Measurements from ENCODE around the gene RNPC3.
"Not testable (repeated sequence)": the region's sequence is repeated elsewhere in the genome, so short reads cannot be mapped to it uniquely, and the experiment has no call there.

DNA sequence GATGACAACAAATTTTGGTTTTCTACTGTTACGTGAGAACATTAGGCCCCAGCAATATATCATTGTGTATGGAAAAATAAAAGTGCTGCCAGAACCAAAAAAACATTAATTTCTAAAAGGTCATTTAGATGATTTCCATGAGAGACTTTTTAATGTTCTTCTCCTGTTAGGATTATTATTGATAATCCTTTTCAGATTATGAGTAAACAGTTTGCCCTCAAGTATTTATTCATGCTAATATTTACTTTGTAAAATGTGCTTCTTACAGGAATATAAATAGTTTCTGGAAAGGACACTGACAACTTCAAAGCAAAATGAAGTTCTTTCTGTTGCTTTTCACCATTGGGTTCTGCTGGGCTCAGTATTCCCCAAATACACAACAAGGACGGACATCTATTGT, 45.8 kb downstream of the RNPC3 start, which contains the start of gene AMY2B:
- TF ChIP-seq, protein P1, sequence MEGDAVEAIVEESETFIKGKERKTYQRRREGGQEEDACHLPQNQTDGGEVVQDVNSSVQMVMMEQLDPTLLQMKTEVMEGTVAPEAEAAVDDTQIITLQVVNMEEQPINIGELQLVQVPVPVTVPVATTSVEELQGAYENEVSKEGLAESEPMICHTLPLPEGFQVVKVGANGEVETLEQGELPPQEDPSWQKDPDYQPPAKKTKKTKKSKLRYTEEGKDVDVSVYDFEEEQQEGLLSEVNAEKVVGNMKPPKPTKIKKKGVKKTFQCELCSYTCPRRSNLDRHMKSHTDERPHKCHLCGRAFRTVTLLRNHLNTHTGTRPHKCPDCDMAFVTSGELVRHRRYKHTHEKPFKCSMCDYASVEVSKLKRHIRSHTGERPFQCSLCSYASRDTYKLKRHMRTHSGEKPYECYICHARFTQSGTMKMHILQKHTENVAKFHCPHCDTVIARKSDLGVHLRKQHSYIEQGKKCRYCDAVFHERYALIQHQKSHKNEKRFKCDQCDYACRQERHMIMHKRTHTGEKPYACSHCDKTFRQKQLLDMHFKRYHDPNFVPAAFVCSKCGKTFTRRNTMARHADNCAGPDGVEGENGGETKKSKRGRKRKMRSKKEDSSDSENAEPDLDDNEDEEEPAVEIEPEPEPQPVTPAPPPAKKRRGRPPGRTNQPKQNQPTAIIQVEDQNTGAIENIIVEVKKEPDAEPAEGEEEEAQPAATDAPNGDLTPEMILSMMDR (conservative IDR thresholded peaks at IDR 0.05; ENCODE audit: low read depth, low read length): not testable (repeated sequence)
- TF ChIP-seq EZH2 (IDR thresholded peaks at IDR 0.05; ENCODE audit: low read length, unreplicated experiment): not testable (repeated sequence)

Measured in PC-3 (cell line).